ENCODE data around the gene ALPK1.

GRCh38 chr4:112403101-112403945 is 106.2 kb downstream of the ALPK1 start:
- TF ChIP-seq, protein P1, sequence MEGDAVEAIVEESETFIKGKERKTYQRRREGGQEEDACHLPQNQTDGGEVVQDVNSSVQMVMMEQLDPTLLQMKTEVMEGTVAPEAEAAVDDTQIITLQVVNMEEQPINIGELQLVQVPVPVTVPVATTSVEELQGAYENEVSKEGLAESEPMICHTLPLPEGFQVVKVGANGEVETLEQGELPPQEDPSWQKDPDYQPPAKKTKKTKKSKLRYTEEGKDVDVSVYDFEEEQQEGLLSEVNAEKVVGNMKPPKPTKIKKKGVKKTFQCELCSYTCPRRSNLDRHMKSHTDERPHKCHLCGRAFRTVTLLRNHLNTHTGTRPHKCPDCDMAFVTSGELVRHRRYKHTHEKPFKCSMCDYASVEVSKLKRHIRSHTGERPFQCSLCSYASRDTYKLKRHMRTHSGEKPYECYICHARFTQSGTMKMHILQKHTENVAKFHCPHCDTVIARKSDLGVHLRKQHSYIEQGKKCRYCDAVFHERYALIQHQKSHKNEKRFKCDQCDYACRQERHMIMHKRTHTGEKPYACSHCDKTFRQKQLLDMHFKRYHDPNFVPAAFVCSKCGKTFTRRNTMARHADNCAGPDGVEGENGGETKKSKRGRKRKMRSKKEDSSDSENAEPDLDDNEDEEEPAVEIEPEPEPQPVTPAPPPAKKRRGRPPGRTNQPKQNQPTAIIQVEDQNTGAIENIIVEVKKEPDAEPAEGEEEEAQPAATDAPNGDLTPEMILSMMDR (IDR thresholded peaks at IDR 0.05; ENCODE audit: borderline replicate concordance, extremely low read depth, low read length, poor library complexity, severe bottlenecking) = no peak
- no peak for TF ChIP-seq EZH2 (IDR thresholded peaks at IDR 0.05; ENCODE audit: borderline replicate concordance, low read depth, low read length, severe bottlenecking)
